Trophoblast cell (in vitro differentiated cells and primary cell): ENCODE results near the gene LRRC75B.
A peak's percentile ranks its signal among the peaks of the same experiment; 100 is the strongest.
"Not testable (repeated sequence)": the region's sequence is repeated elsewhere in the genome, so short reads cannot be mapped to it uniquely, and the experiment has no call there.

ENCODE experiments used
- DNase-seq, 2 donors: peaks; one replicate each; pipeline ENCODE4 v3.0.0-alpha.2; 2016
- H2AFZ ChIP-seq: 2 replicates; pipeline ENCODE4 v1.6.1; 2013; ENCODE audit warnings: low read length, moderate library complexity, mild to moderate bottlenecking; ENCODE audit not compliant: insufficient read depth, poor library complexity
- H2AK5ac ChIP-seq: 2 replicates; pipeline ENCODE4 v1.6.1; 2013; ENCODE audit warnings: mild to moderate bottlenecking, low read length
- H2BK120ac ChIP-seq: 2 replicates; pipeline ENCODE4 v1.6.1; 2013; ENCODE audit warnings: low read length, mild to moderate bottlenecking, moderate library complexity; ENCODE audit not compliant: insufficient read depth, poor library complexity
- H2BK12ac ChIP-seq: 2 replicates; pipeline ENCODE4 v1.6.1; 2013; ENCODE audit warnings: mild to moderate bottlenecking, low read length, moderate library complexity
- H2BK5ac ChIP-seq: 2 replicates; pipeline ENCODE4 v1.6.1; 2013; ENCODE audit warnings: low read length, low read depth, moderate library complexity, mild to moderate bottlenecking; ENCODE audit not compliant: poor library complexity
- H3K14ac ChIP-seq: 2 replicates; pipeline ENCODE4 v1.6.1; 2013; ENCODE audit warnings: mild to moderate bottlenecking, low read length
- H3K18ac ChIP-seq: 2 replicates; pipeline ENCODE4 v1.6.1; 2013; ENCODE audit warnings: mild to moderate bottlenecking, low read length
- H3K23ac ChIP-seq: 2 replicates; pipeline ENCODE4 v1.6.1; 2013; ENCODE audit warnings: low read length
- H3K27ac ChIP-seq: 2 replicates; pipeline ENCODE4 v1.5.1; 2013; ENCODE audit warnings: low read depth, mild to moderate bottlenecking, inconsistent platforms, low read length, moderate library complexity
- H3K27me3 ChIP-seq: 2 replicates; pipeline ENCODE4 v1.6.1; 2013; ENCODE audit warnings: inconsistent platforms, mild to moderate bottlenecking, low read length, moderate library complexity; ENCODE audit not compliant: insufficient read depth
- H3K36me3 ChIP-seq, 2 experiments: 1 replicate in 1 of 2; 2 replicates in 1 of 2; pipeline ENCODE4 v1.6.1; 2013; ENCODE audit warnings: low read length in 2 of 2, mild to moderate bottlenecking in 2 of 2, moderate library complexity in 1 of 2; ENCODE audit not compliant: insufficient read depth in 2 of 2, control insufficient read depth in 1 of 2
- H3K4ac ChIP-seq: 2 replicates; pipeline ENCODE4 v1.6.1; 2013; ENCODE audit warnings: low read depth, mild to moderate bottlenecking, low read length, moderate library complexity
- H3K4me1 ChIP-seq, 2 experiments: 1 replicate in 1 of 2; 2 replicates in 1 of 2; pipeline ENCODE4 v1.6.1; 2013; ENCODE audit warnings: low read length in 2 of 2, mild to moderate bottlenecking in 2 of 2, moderate library complexity in 1 of 2; ENCODE audit not compliant: insufficient read depth in 2 of 2, control insufficient read depth in 1 of 2
- H3K4me2 ChIP-seq: 2 replicates; pipeline ENCODE4 v1.6.1; 2013; ENCODE audit warnings: inconsistent platforms, mild to moderate bottlenecking, low read length, moderate library complexity
- H3K4me3 ChIP-seq: 2 replicates; pipeline ENCODE4 v1.5.1; 2013; ENCODE audit warnings: mild to moderate bottlenecking, low read depth, low read length, inconsistent platforms
- H3K79me1 ChIP-seq: one replicate; pipeline ENCODE4 v1.6.1; 2013; ENCODE audit warnings: low read length
- H3K79me2 ChIP-seq: 2 replicates; pipeline ENCODE4 v1.6.1; 2013; ENCODE audit warnings: low read length, mild to moderate bottlenecking; ENCODE audit not compliant: control insufficient read depth, insufficient read depth, poor library complexity
- H3K9ac ChIP-seq: 2 replicates; pipeline ENCODE4 v1.6.1; 2013; ENCODE audit warnings: mild to moderate bottlenecking, low read length
- H3K9me3 ChIP-seq: 2 replicates; pipeline ENCODE4 v1.6.1; 2013; ENCODE audit warnings: low read depth, mild to moderate bottlenecking, control low read depth, inconsistent platforms, low read length; ENCODE audit not compliant: insufficient read depth
- H4K12ac ChIP-seq: 2 replicates; pipeline ENCODE4 v1.6.1; 2013; ENCODE audit warnings: low read depth, mild to moderate bottlenecking, low read length, moderate library complexity
- H4K8ac ChIP-seq: 2 replicates; pipeline ENCODE4 v1.6.1; 2013; ENCODE audit warnings: low read depth, mild to moderate bottlenecking, low read length, moderate library complexity
- H4K91ac ChIP-seq: one replicate; pipeline ENCODE4 v1.6.1; 2013; ENCODE audit warnings: low read depth, mild to moderate bottlenecking, low read length, moderate library complexity
- WGBS: extraction: QIAGEN DNeasy Blood & Tissue Kit; methylation state at CpG from one replicate; pipeline ENCODE4 v1.1.7; 2013; ENCODE audit warnings: missing lambda C conversion rate; ENCODE audit not compliant: insufficient read length, insufficient coverage; ENCODE audit errors: extremely low coverage; 5-methylcytosine and 5-hydroxymethylcytosine counted together

The LRRC75B gene

GRCh38 chr22:24593559-24593835 is 624 bp upstream of the LRRC75B start:
- not testable (repeated sequence) for H3K79me1 ChIP-seq, H3K36me3 ChIP-seq, H3K23ac ChIP-seq, H2BK120ac ChIP-seq, H3K18ac ChIP-seq, H3K4me2 ChIP-seq, H3K9ac ChIP-seq, H3K9me3 ChIP-seq, H3K27me3 ChIP-seq, H3K14ac ChIP-seq, H2BK12ac ChIP-seq, H3K4me3 ChIP-seq, H3K4ac ChIP-seq, H3K79me2 ChIP-seq, H2AFZ ChIP-seq, H4K91ac ChIP-seq, H3K27ac ChIP-seq, DNase-seq, H2BK5ac ChIP-seq, H2AK5ac ChIP-seq, H4K12ac ChIP-seq
- H4K8ac ChIP-seq: peak overlapping the region; percentile 88
- peaks cover 11% of the 10 kb centered on the region in 2 experiments for H3K4me1 ChIP-seq
- WGBS: no CpG with 5 or more reads among the region's 10 CpGs

GRCh38 chr22:24592058-24592850 is 619 bp downstream of the LRRC75B start:
- peak overlapping the region; percentile 38 for H2AFZ ChIP-seq
- peaks cover 4% of the 10 kb centered on the region for H3K79me2 ChIP-seq
- H4K12ac ChIP-seq: peak overlapping the region; percentile 70
- peak overlapping the region; percentile 64 for H2AK5ac ChIP-seq
- peaks cover 9% of the 10 kb centered on the region for H3K79me1 ChIP-seq
- peaks cover 11% of the 10 kb centered on the region in 2 experiments for H3K4me1 ChIP-seq
- peak overlapping the region; percentile 65 for H3K4ac ChIP-seq
- H3K27ac ChIP-seq: no peak overlapping the region
- peak overlapping the region; percentile 10 for H2BK5ac ChIP-seq
- H3K4me2 ChIP-seq: peak overlapping the region; percentile 94
- no peaks in the 10 kb centered on the region for H3K27me3 ChIP-seq
- peak overlapping the region; percentile 88 for H4K8ac ChIP-seq
- DNase-seq: no peak
- no CpG with 5 or more reads among the region's 33 CpGs for WGBS
- peaks cover 13 to 15% of the 10 kb centered on the region in 2 experiments for H3K36me3 ChIP-seq
- peak overlapping the region; percentile 44 for H2BK120ac ChIP-seq
- peak overlapping the region; percentile 82 for H4K91ac ChIP-seq
- H3K4me3 ChIP-seq: peak overlapping the region; percentile 79
- peak overlapping the region; percentile 71 for H3K18ac ChIP-seq
- no peak overlapping the region for H3K23ac ChIP-seq
- H2BK12ac ChIP-seq: peak overlapping the region; percentile 18
- H3K9me3 ChIP-seq: peaks cover 1% of the 10 kb centered on the region
- H3K14ac ChIP-seq: peak overlapping the region; percentile 73
- peak overlapping the region; percentile 77 for H3K9ac ChIP-seq

GRCh38 chr22:24591286-24591830 is 1.5 kb downstream of the LRRC75B start:
- Histone ChIP-seq H4K91ac (no peak overlapping the region), H2AK5ac (no peak overlapping the region)

GRCh38 chr22:24590596-24591173 is 2.2 kb downstream of the LRRC75B start:
- WGBS: no CpG with 5 or more reads among the region's 12 CpGs
- H3K4me3 ChIP-seq: no peak overlapping the region
- no peak overlapping the region for H3K27ac ChIP-seq
- H3K4ac ChIP-seq: no peak overlapping the region
- H2AFZ ChIP-seq: no peak overlapping the region
- H2BK12ac ChIP-seq: no peak overlapping the region
- H3K9me3 ChIP-seq: peaks cover under 1% of the 10 kb centered on the region
- H3K36me3 ChIP-seq: peaks cover 21 to 22% of the 10 kb centered on the region in 2 experiments
- H3K23ac ChIP-seq: no peak overlapping the region
- H3K4me2 ChIP-seq: no peak overlapping the region
- no peak overlapping the region for H4K8ac ChIP-seq
- peaks cover 11% of the 10 kb centered on the region in 2 experiments for H3K4me1 ChIP-seq
- H2BK120ac ChIP-seq: no peak overlapping the region
- no peak overlapping the region for H3K9ac ChIP-seq
- no peak overlapping the region for H4K91ac ChIP-seq
- H3K27me3 ChIP-seq: no peaks in the 10 kb centered on the region
- H3K79me2 ChIP-seq: peaks cover 4% of the 10 kb centered on the region
- H3K79me1 ChIP-seq: peaks cover 9% of the 10 kb centered on the region
- H2BK5ac ChIP-seq: no peak overlapping the region
- no peak overlapping the region for H4K12ac ChIP-seq
- no peak for DNase-seq
- H2AK5ac ChIP-seq: no peak overlapping the region
- H3K14ac ChIP-seq: no peak overlapping the region
- no peak overlapping the region for H3K18ac ChIP-seq

More at GRCh38 chr22:24591286-24591830, 1.5 kb downstream of the LRRC75B start:
- Histone ChIP-seq H3K36me3 (peaks cover 14 to 15% of the 10 kb centered on the region in 2 experiments), H4K12ac (no peak overlapping the region), H2BK5ac (no peak overlapping the region), H2BK12ac (no peak overlapping the region), H3K4me3 (no peak overlapping the region), H3K9ac (no peak overlapping the region), H3K4ac (no peak overlapping the region), H3K9me3 (peaks cover 1% of the 10 kb centered on the region), H3K4me2 (no peak overlapping the region), H2AFZ (no peak overlapping the region), H3K27me3 (no peaks in the 10 kb centered on the region), H3K23ac (no peak overlapping the region), H3K79me2 (peaks cover 4% of the 10 kb centered on the region), H4K8ac (no peak overlapping the region), H3K18ac (no peak overlapping the region), H2BK120ac (no peak overlapping the region), H3K4me1 (peaks cover 11% of the 10 kb centered on the region in 2 experiments), H3K14ac (no peak overlapping the region), H3K27ac (no peak overlapping the region), H3K79me1 (peaks cover 9% of the 10 kb centered on the region)
- WGBS: no CpG with 5 or more reads among the region's 6 CpGs
- no peak for DNase-seq
